SK-N-MC (cell line): Measurements from ENCODE around the gene CYSTM1.

Source experiments
- EZH2 ChIP-seq: fragments of 200-600 bp; sonication (generic); IDR thresholded peaks from one replicate; pipeline ENCODE4 v1.6.1; 2017; ENCODE audit warnings: antibody characterized with exemption
- POLR2AphosphoS5 ChIP-seq: IDR thresholded peaks from 2 replicates; pipeline ENCODE4 v1.6.1; 2012; ENCODE audit warnings: mild to moderate bottlenecking, low read depth, low read length, borderline replicate concordance

DNA sequence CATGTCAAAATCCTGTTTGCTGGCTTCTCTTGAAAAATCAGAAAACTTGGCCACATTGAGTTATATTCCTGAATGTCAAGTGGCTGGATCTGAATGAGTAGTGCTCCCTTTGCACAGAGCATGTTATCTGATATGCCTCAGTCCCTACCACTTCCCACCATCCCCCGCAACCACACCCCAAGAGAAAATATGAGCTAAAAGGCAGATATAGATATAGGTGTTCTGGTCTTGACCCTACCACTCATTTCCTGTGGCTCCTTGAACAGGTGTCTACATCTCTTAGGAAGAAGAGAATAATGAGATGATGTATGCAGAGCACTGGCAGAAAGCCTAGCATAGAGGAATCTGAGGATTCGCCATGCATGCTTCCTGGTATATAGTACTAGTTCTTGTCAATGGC is 6.6 kb upstream of the CYSTM1 start:
- TF ChIP-seq POLR2AphosphoS5, result no peak
- TF ChIP-seq EZH2, result no peak
